DND-41 (cell line): ENCODE data around the gene KLF3.

Experiments used
- ATAC-seq: fragments of 200-7000 bp; cut with Tn5 transposase; 3 replicates; pipeline ENCODE4 v1.9.1; 2021; ENCODE audit warnings: low read depth; ENCODE audit not compliant: insufficient read depth
- DNase-seq: peaks from one replicate; pipeline ENCODE4 v3.0.0-alpha.2; 2020
- H2AFZ ChIP-seq: 2 replicates; pipeline ENCODE4 v1.6.0; 2012; ENCODE audit warnings: low read depth, low read length
- H3K27ac ChIP-seq: 2 replicates; pipeline ENCODE4 v1.5.1; 2012; ENCODE audit warnings: low read length, inconsistent platforms
- H3K27me3 ChIP-seq: fragments of 200-600 bp; sonication (generic); 2 replicates; pipeline ENCODE4 v1.6.0; 2012; ENCODE audit warnings: low read length, mild to moderate bottlenecking, inconsistent platforms; ENCODE audit not compliant: insufficient read depth, poor library complexity
- H3K36me3 ChIP-seq: 2 replicates; pipeline ENCODE4 v1.5.1; 2012; ENCODE audit warnings: low read length, inconsistent platforms; ENCODE audit not compliant: insufficient read depth
- H3K4me1 ChIP-seq: 2 replicates; pipeline ENCODE4 v1.5.1; 2012; ENCODE audit warnings: mild to moderate bottlenecking, low read length; ENCODE audit not compliant: insufficient read depth
- H3K4me2 ChIP-seq: 2 replicates; pipeline ENCODE4 v1.6.0; 2012; ENCODE audit warnings: mild to moderate bottlenecking, moderate library complexity, low read length, inconsistent platforms; ENCODE audit not compliant: insufficient read depth
- H3K4me3 ChIP-seq, 2 experiments: fragments of 200-600 bp in 1 of 2; shearing (Covaris generic) in 1 of 2; 2 replicates each; pipeline ENCODE4 v1.5.1; 2012 to 2016; ENCODE audit warnings: inconsistent platforms in 2 of 2, low read length in 2 of 2, mild to moderate bottlenecking in 2 of 2, low read depth in 1 of 2, moderate library complexity in 1 of 2
- H3K79me2 ChIP-seq: 2 replicates; pipeline ENCODE4 v1.6.0; 2012; ENCODE audit warnings: low read length, inconsistent platforms; ENCODE audit not compliant: insufficient read depth
- H3K9ac ChIP-seq: 2 replicates; pipeline ENCODE4 v1.6.0; 2012; ENCODE audit warnings: low read depth, mild to moderate bottlenecking, inconsistent platforms, low read length, moderate library complexity
- H3K9me3 ChIP-seq: 2 replicates; pipeline ENCODE4 v1.5.1; 2012; ENCODE audit warnings: low read length, moderate library complexity, mild to moderate bottlenecking, inconsistent platforms; ENCODE audit not compliant: insufficient read depth, severe bottlenecking
- H4K20me1 ChIP-seq: 2 replicates; pipeline ENCODE4 v1.6.0; 2012; ENCODE audit warnings: low read length; ENCODE audit not compliant: insufficient read depth
- CTCF ChIP-seq: IDR thresholded peaks from 2 replicates; pipeline ENCODE4 v1.5.1; 2012; ENCODE audit warnings: borderline replicate concordance, low read length, moderate library complexity, mild to moderate bottlenecking; ENCODE audit not compliant: poor library complexity, severe bottlenecking; ENCODE audit errors: extremely low read depth
- EZH2 ChIP-seq: IDR thresholded peaks from 3 replicates; pipeline ENCODE4 v1.6.1; 2012; ENCODE audit warnings: borderline replicate concordance, low read depth, mild to moderate bottlenecking, moderate library complexity, low read length, inconsistent platforms; ENCODE audit not compliant: severe bottlenecking

Gene KLF3

DNA sequence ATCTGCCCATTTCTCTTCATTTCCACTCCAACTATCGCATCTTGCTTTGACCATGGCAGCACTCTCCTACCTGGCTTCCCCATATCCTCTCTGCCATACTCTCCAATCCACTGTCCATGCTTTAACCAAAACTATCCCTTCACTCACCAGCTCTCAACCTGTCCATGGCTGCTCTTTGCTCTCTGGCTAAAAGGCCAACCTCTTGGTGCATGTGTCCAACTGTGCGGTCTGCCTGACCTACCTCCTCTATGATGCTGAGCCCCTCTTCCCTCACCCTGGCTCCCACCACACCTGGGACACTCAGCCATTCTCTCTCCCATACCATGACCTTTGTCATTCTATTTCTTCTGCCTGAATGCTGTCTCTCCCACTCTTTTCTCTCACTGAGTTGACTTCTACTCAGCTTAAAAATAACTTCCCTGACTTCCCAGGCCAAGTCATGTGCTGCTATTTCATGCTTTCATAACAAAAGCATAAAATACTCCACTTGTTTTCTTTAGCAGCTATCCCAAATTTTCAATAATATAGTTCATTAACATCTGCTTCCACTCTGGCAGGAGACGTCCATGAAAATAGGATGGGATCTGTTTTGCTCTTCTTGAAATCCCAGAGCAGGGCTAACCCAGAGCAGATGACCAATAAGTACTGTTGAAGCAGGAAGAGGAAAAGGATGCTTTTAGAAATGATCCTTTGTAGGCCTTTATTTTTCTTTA is 29.8 kb upstream of the KLF3 start:
- Histone ChIP-seq H3K9me3 (no peaks in the 10 kb centered on the region), H3K4me2 (no peak overlapping the region), H3K4me3 (no peak overlapping the region), H2AFZ (no peak overlapping the region), H3K27me3 (no peaks in the 10 kb centered on the region), H4K20me1 (no peaks in the 10 kb centered on the region), H3K9ac (no peak overlapping the region), H3K4me1 (no peaks in the 10 kb centered on the region), H3K79me2 (no peaks in the 10 kb centered on the region), H3K27ac (no peak overlapping the region), H3K36me3 (no peaks in the 10 kb centered on the region)
- no peak for TF ChIP-seq EZH2
- TF ChIP-seq CTCF, result no peak
- ATAC-seq (no peak), DNase-seq (no peak)

DNA sequence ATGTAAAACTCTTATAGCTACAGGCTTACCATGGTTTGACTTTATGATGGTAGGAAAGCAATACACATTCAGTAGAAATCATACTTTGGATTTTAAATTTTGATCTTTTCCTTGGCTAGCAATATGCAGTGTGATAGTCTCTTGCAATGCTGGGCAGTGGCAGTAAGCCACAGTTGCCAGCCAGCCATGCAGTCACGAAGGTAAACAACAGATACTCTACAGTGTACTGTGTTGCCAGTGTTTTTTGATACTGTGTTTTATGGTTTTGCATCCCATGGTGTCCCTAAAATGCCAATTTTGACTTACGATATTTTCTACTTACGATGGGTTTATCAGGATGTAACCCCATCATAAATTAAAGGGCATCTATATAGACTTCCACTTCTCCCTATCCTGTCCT is 24.8 kb upstream of the KLF3 start:
- ATAC-seq (no peak), DNase-seq (no peak)
- Histone ChIP-seq H3K9ac (no peak overlapping the region), H3K4me3 (no peak overlapping the region), H3K4me1 (no peaks in the 10 kb centered on the region), H3K36me3 (no peaks in the 10 kb centered on the region), H4K20me1 (no peaks in the 10 kb centered on the region), H3K9me3 (no peaks in the 10 kb centered on the region), H3K27me3 (no peaks in the 10 kb centered on the region), H3K4me2 (no peak overlapping the region), H2AFZ (no peak overlapping the region), H3K79me2 (no peaks in the 10 kb centered on the region), H3K27ac (no peak overlapping the region)
- TF ChIP-seq CTCF (no peak), EZH2 (no peak)

DNA sequence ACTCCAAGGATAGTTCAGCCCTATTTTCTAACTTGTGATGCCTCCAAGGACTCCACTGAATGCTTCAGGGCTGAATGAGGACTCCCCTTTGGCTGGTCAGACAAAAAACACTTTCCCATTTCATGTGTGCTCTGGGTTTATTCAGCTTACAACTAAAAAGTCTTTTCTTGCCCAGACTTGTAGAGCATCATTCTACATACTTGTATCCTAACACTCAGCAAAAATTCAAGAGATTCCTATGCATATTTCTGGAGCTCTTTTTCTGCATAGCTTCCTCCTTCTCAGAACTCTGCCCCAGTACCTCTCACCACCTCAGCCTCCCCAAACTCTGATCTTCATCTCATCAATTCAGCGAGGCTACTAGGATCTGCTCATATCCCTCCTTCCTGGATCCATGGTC is 22.2 kb upstream of the KLF3 start:
- Histone ChIP-seq H4K20me1 (no peaks in the 10 kb centered on the region), H3K9me3 (no peaks in the 10 kb centered on the region), H3K4me3 (no peak overlapping the region), H3K27me3 (no peaks in the 10 kb centered on the region), H3K27ac (no peak overlapping the region), H3K9ac (no peak overlapping the region), H3K4me2 (no peak overlapping the region), H2AFZ (no peak overlapping the region), H3K79me2 (no peaks in the 10 kb centered on the region), H3K4me1 (no peaks in the 10 kb centered on the region), H3K36me3 (no peaks in the 10 kb centered on the region)
- no peak for TF ChIP-seq EZH2
- ATAC-seq (no peak), DNase-seq (no peak)

DNA sequence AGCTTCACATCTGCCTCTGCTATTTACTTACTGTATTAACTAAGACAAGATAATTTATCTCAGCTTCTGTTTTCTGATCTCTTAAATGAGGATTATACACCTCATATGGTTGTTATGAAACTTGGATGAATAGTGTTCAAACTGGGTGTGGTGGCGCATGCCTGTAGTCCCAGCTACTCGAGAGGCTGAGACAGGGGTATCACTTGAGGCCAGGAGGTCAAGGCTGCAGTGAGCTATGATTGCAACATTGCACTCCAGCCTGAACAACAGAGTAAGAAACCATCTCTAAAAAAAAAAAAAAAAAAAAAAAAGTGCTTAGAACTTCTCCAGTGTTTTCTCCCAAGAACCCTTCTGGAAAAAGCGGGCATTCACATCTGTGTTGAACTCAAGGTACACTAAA is 19.8 kb upstream of the KLF3 start:
- no peak for ATAC-seq

More for the DNA sequence above, 19.8 kb upstream of the KLF3 start:
- Histone ChIP-seq H2AFZ (no peak overlapping the region), H3K27ac (no peak overlapping the region), H3K4me1 (no peaks in the 10 kb centered on the region), H3K36me3 (no peaks in the 10 kb centered on the region), H3K9me3 (no peaks in the 10 kb centered on the region), H3K79me2 (no peaks in the 10 kb centered on the region), H3K4me3 (no peak overlapping the region), H3K4me2 (no peak overlapping the region), H4K20me1 (no peaks in the 10 kb centered on the region), H3K9ac (no peak overlapping the region), H3K27me3 (no peaks in the 10 kb centered on the region)
- no peak for TF ChIP-seq EZH2
- TF ChIP-seq CTCF, result no peak
- no peak for DNase-seq
